HepG2 (cell line): ENCODE measurements around the gene C5. TPM values are rescaled to one million over a fixed set of nuclear protein-coding genes. Genes with fewer than 3 reads are reported as not detected.

Experiments
- ATAC-seq: fragments of 200-7000 bp; cut with Tn5 transposase; 3 replicates; pipeline ENCODE4 v1.9.1; 2020; ENCODE audit warnings: mild to moderate bottlenecking, moderate library complexity
- BruUV-seq: library from RNA; stranded (reverse); fragments of 400-500 nt; replicated peaks from 2 replicates; lab custom pipeline; 2021; lab: Mats Ljungman, UMichigan
- CTCF ChIA-PET: fragments of 300-600 bp; formaldehyde crosslinking; extraction: SDS; loops from one replicate; lab custom pipeline; 2021; ENCODE audit warnings: low total read pairs, inconsistent platforms, low intra/inter-chr PET ratio; lab: Yijun Ruan, JAX
- POLR2A ChIA-PET: fragments of 350-600 bp; sonication (Branson Sonifier 250); formaldehyde crosslinking; loops from one replicate; lab custom pipeline; 2020; ENCODE audit warnings: antibody characterized with exemption, inconsistent platforms; lab: Yijun Ruan, JAX
- DNase-seq: peaks from one replicate; pipeline ENCODE4 v3.0.0-alpha.2; 2015; ENCODE audit warnings: low spot score
- FAIRE-seq: peaks from 3 replicates; lab custom pipeline; 2011; peaks lifted over from hg19 to GRCh38; lab: Jason Lieb, UNC
- H2AFZ ChIP-seq: one replicate; pipeline ENCODE4 v1.6.1; 2011; ENCODE audit warnings: low read length, inconsistent platforms
- H3K27ac ChIP-seq: fragments of 300-600 bp; 3 replicates; pipeline ENCODE4 v1.8.0; 2011; ENCODE audit warnings: mixed run types, mild to moderate bottlenecking, mixed read lengths, low read length, inconsistent platforms; ENCODE audit not compliant: insufficient read depth; ENCODE audit errors: extremely low read length
- H3K27me3 ChIP-seq, 2 experiments: fragments of 200-600 bp in 1 of 2; 2 replicates in 1 of 2; 3 replicates in 1 of 2; pipeline versions ENCODE4 v1.6.0 to v1.8.0; 2011; ENCODE audit warnings: low read length in 2 of 2, mild to moderate bottlenecking in 2 of 2, moderate library complexity in 2 of 2, inconsistent platforms in 1 of 2; ENCODE audit not compliant: insufficient read depth in 2 of 2, control insufficient read depth in 1 of 2
- H3K36me3 ChIP-seq, 2 experiments: fragments of 200-600 bp in 1 of 2; replicated peaks in 1 of 2; 2 replicates in 1 of 2; 3 replicates in 1 of 2; pipeline versions ENCODE4 v1.5.1 to v1.8.0; 2011; ENCODE audit warnings: low read length in 2 of 2, inconsistent platforms in 1 of 2; ENCODE audit not compliant: insufficient read depth in 2 of 2, control insufficient read depth in 1 of 2
- H3K4me1 ChIP-seq: 2 replicates; pipeline ENCODE4 v1.5.1; 2012; ENCODE audit warnings: low read length, inconsistent platforms; ENCODE audit not compliant: insufficient read depth
- H3K4me2 ChIP-seq: 2 replicates; pipeline ENCODE4 v1.6.0; 2011; ENCODE audit warnings: low read depth, low read length, inconsistent platforms
- H3K4me3 ChIP-seq, 3 experiments: fragments of 200-600 bp in 1 of 3; sonication (generic), shearing (Covaris generic) in 1 of 3; replicated peaks in 1 of 3; 2 replicates each; pipeline ENCODE4 v1.5.1; 2011 to 2016; ENCODE audit warnings: low read length in 3 of 3, inconsistent platforms in 2 of 3, low read depth in 2 of 3, mild to moderate bottlenecking in 2 of 3, control low read depth in 1 of 3, mixed read lengths in 1 of 3; ENCODE audit not compliant: insufficient read depth in 1 of 3
- H3K79me2 ChIP-seq: one replicate; pipeline ENCODE4 v1.6.1; 2011; ENCODE audit warnings: low read length, inconsistent platforms; ENCODE audit not compliant: insufficient read depth
- H3K9ac ChIP-seq: 2 replicates; pipeline ENCODE4 v1.6.0; 2011; ENCODE audit warnings: mild to moderate bottlenecking, low read depth, low read length, inconsistent platforms; ENCODE audit not compliant: insufficient read depth
- H3K9me3 ChIP-seq: 2 replicates; pipeline ENCODE4 v1.5.1; 2012; ENCODE audit warnings: mild to moderate bottlenecking, low read length
- H4K20me1 ChIP-seq: 2 replicates; pipeline ENCODE4 v1.6.0; 2011; ENCODE audit warnings: inconsistent platforms, mild to moderate bottlenecking, low read length, moderate library complexity; ENCODE audit not compliant: insufficient read depth
- GFI1 ChIP-seq: sonication (generic); formaldehyde crosslinking; IDR thresholded peaks from 2 replicates; pipeline ENCODE4 v1.5.0; 2020; ENCODE audit warnings: missing genetic modification reagents, mild to moderate bottlenecking, borderline replicate concordance
- KDM2A ChIP-seq: sonication (generic); formaldehyde crosslinking; IDR thresholded peaks from 2 replicates; pipeline ENCODE4 v1.4.0; 2020; ENCODE audit warnings: low read depth, missing genetic modification reagents, borderline replicate concordance
- NR2F6 ChIP-seq, 2 experiments: IDR thresholded peaks; 2 replicates each; pipeline ENCODE4 v1.6.1; 2016; ENCODE audit warnings: antibody characterized with exemption in 1 of 2, mild to moderate bottlenecking in 1 of 2
- SSRP1 ChIP-seq: IDR thresholded peaks from 2 replicates; pipeline ENCODE4 v1.6.1; 2016; ENCODE audit warnings: control low read depth
- ZNF138 ChIP-seq: sonication (generic); formaldehyde crosslinking; IDR thresholded peaks from 2 replicates; pipeline ENCODE4 v1.5.0; 2020; ENCODE audit warnings: mild to moderate bottlenecking, low read depth, missing genetic modification reagents
- WGBS: methylation state at CpG from one replicate; pipeline ENCODE4 v1.1.6; 2017; ENCODE audit warnings: low lambda C conversion rate; 5-methylcytosine and 5-hydroxymethylcytosine counted together
- in situ Hi-C: cut with HindIII; loops from 2 replicates; pipeline ENCODE4 v1.10.0; 2017; ENCODE audit warnings: low pct_unique_long_range_greater_than_20kb; ENCODE audit not compliant: extremely low pct_ligation_motif_present
- intact Hi-C: fragments of 100-400 bp; cut with micrococcal nuclease; formaldehyde crosslinking; loops from one replicate; pipeline ENCODE4 v1.10.0; 2022; ENCODE audit not compliant: unreplicated experiment
- polyA plus RNA-seq, 8 experiments: library from polyadenylated mRNA; depleted of rRNA in 3 of 8; stranded (reverse) in 7 of 8; unstranded in 1 of 8; fragments of >200 nt; fragmentation: Illumina TruSeq in 4 of 8; extraction: Trizol in 4 of 8; gene quantifications; 2 replicates each; pipeline versions ENCODE4 v1.2.1 to v1.2.3, GENCODE V29; 2011 to 2016; ENCODE audit warnings: low read depth in 4 of 8, missing spikeins in 1 of 8, mixed read lengths in 1 of 8; ENCODE audit not compliant: insufficient read depth in 1 of 8
- total RNA-seq, 5 experiments: library from RNA; depleted of rRNA; stranded (reverse); fragments of >200 nt; fragmentation: Illumina TruSeq; extraction: Trizol; gene quantifications; 2 replicates each; pipeline ENCODE4 v1.2.3, GENCODE V29; 2016; ENCODE audit warnings: low read depth in 1 of 5
- TF ChIP-seq, protein P1 (sequence below): sonication (generic); formaldehyde crosslinking; IDR thresholded peaks from 2 replicates; pipeline ENCODE4 v1.4.0; 2020; ENCODE audit warnings: missing genetic modification reagents
- TF ChIP-seq, protein P2 (sequence below): IDR thresholded peaks from 2 replicates; pipeline ENCODE4 v1.6.1; 2016; ENCODE audit warnings: low read depth, borderline replicate concordance

Gene C5
- total and polyA plus RNA-seq, 2 of the 13 experiments (the other 11 are each of a cell fraction or from before 2014, with no cell fraction given): 57.6 to 192 TPM

DNA sequence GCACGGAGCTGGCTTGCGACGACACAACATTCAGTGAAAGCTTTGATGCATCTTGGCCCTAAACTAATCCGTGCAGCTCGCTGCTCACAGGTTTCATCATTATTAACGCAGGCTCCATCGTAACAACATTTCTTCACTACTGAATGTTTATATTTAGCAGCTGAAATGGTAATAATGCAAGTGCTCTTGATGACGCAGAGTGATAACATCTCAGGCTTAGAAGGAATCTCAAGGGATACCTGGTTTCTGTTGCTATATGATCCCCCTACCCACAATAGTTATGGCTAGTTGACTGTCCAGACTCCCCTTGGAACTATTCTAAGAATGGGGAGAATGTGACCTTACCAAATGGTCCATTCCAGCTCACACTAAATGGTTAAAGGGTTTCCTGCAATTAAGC, 36.2 kb downstream of the C5 start (continued):
- TF ChIP-seq, protein P1, sequence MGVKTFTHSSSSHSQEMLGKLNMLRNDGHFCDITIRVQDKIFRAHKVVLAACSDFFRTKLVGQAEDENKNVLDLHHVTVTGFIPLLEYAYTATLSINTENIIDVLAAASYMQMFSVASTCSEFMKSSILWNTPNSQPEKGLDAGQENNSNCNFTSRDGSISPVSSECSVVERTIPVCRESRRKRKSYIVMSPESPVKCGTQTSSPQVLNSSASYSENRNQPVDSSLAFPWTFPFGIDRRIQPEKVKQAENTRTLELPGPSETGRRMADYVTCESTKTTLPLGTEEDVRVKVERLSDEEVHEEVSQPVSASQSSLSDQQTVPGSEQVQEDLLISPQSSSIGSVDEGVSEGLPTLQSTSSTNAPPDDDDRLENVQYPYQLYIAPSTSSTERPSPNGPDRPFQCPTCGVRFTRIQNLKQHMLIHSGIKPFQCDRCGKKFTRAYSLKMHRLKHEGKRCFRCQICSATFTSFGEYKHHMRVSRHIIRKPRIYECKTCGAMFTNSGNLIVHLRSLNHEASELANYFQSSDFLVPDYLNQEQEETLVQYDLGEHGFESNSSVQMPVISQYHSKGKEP (CRISPR knock-in tag): no peak

DNA sequence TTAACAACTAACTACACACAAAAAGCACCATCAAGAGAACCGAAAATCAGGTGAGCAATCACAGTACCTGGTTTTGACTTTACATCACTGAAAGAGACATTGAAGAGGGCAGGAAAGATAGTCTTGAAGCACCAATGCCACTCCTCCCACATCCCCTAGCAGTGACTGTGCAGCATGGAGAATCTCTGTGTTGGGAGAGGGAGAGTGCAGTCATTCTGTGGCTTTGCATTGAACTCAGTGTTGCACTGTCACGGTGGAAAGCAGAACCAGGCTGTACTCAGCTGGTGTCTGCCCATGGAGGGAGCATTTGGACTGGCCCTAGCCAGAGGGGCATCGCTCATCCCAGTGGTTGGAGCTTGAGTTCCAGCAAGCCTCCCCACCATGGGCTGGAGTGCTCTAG, 40.4 kb downstream of the C5 start:
- peak; percentile 27; the same call in 2 of the 3 replicates for ATAC-seq
- DNase-seq: no peak
- Histone ChIP-seq H3K27me3 (no peaks in the 10 kb centered on the region), H2AFZ (no peak overlapping the region), H3K36me3 (peaks cover 14 to 51% of the 10 kb centered on the region in 2 experiments), H3K79me2 (no peaks in the 10 kb centered on the region), H3K9ac (no peak overlapping the region), H3K27ac (no peak overlapping the region), H3K4me3 (no peak overlapping the region), H3K4me2 (no peak overlapping the region), H4K20me1 (no peaks in the 10 kb centered on the region), H3K4me1 (no peaks in the 10 kb centered on the region), H3K9me3 (no peaks in the 10 kb centered on the region)
- TF ChIP-seq, protein P2, sequence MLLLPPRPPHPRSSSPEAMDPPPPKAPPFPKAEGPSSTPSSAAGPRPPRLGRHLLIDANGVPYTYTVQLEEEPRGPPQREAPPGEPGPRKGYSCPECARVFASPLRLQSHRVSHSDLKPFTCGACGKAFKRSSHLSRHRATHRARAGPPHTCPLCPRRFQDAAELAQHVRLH (CRISPR knock-in tag): no peak
- 0 out of 2 replicates have a peak, but pooled peaks have one; percentile 43 for TF ChIP-seq SSRP1 (CRISPR knock-in tag)
- 100% methylated on average over 1 of the region's 3 CpGs for WGBS
- no peak for FAIRE-seq
- BruUV-seq: no TSS peak
- in situ Hi-C loops: no loop called here
- CTCF ChIA-PET: no interaction called here
- POLR2A ChIA-PET: no interaction called here
- intact Hi-C loops: no loop called here

DNA sequence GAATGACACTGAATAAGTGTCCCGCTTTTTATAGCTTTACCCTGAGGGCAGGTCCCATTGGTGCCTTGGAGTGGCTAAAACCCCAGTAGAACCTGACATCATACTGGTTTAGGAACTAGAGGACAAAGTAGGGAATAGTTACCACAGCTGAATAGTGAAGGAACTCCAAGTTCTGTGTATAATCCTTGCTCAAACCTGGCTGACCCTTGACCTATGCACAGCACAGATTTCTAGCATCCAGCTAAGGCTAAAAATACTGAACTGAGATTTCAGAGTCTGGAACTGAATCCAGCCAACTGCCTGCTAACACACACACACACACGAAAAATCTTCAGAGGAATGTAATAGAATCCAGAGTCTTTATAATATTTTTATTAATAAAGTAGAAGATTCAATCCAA, 50.8 kb downstream of the C5 start:
- DNase-seq (no peak), FAIRE-seq (no peak), ATAC-seq (no peak)
- CTCF ChIA-PET: no interaction called here
- no peaks in the 10 kb centered on the region for H3K27me3 ChIP-seq
- POLR2A ChIA-PET: no interaction called here
- WGBS: 82% methylated on average over 2 of the region's 2 CpGs
- no peaks in the 10 kb centered on the region for H3K79me2 ChIP-seq
- no peak overlapping the region for H3K27ac ChIP-seq
- H4K20me1 ChIP-seq: no peaks in the 10 kb centered on the region
- intact Hi-C loops (no loop called here), in situ Hi-C loops (no loop called here)
- no peak overlapping the region for H3K4me2 ChIP-seq
- 0 out of 2 replicates have a peak, but pooled peaks have one; percentile 15 for TF ChIP-seq NR2F6 (IDR thresholded peaks at IDR 0.05)
- TF ChIP-seq NR2F6 (CRISPR knock-in tag; IDR thresholded peaks at IDR 0.05): no peak
- TF ChIP-seq GFI1: peak; percentile 73
- TF ChIP-seq ZNF138 (CRISPR knock-in tag): no peak
- no peak for TF ChIP-seq KDM2A (CRISPR knock-in tag)
- peaks cover 26% of the 10 kb centered on the region for H3K4me1 ChIP-seq
- no peak overlapping the region for H3K9ac ChIP-seq
- H3K36me3 ChIP-seq: peaks cover 6 to 34% of the 10 kb centered on the region in 2 experiments
- BruUV-seq: no TSS peak
- H3K4me3 ChIP-seq: no peak overlapping the region
- H2AFZ ChIP-seq: no peak overlapping the region
- H3K9me3 ChIP-seq: no peaks in the 10 kb centered on the region
